K562 (cell line): Measurements from ENCODE around the gene RNF123. TPM values are rescaled to one million over a fixed set of nuclear protein-coding genes. Genes with fewer than 3 reads are reported as not detected.

ENCODE experiments used
- ATAC-seq: fragments of 200-7000 bp; cut with Tn5 transposase; 3 replicates; pipeline ENCODE4 v1.9.1; 2020; ENCODE audit warnings: moderate library complexity
- BruUV-seq: library from RNA; stranded (reverse); fragments of 400-500 nt; replicated peaks from 2 replicates; lab custom pipeline; 2021; lab: Mats Ljungman, UMichigan
- CTCF ChIA-PET: fragments of 300-600 bp; formaldehyde crosslinking; extraction: SDS; loops from one replicate; lab custom pipeline; 2021; ENCODE audit warnings: low intra/inter-chr PET ratio; lab: Yijun Ruan, JAX
- POLR2A ChIA-PET: fragments of 300-600, 350-650 bp; sonication (Branson Sonifier 250); formaldehyde crosslinking; extraction: SDS; loops from one replicate; lab custom pipeline; 2021; ENCODE audit warnings: antibody characterized with exemption, inconsistent platforms; lab: Yijun Ruan, JAX
- DNase-seq, 4 experiments: peaks; one replicate each; pipeline versions ENCODE4 v3.0.0 to v3.0.0-alpha.2; 2011 to 2018; ENCODE audit warnings: low spot score in 3 of 4, mixed read lengths in 3 of 4; ENCODE audit errors: extremely low read depth in 1 of 4
- FAIRE-seq: peaks from 2 replicates; lab custom pipeline; 2011; peaks lifted over from hg19 to GRCh38; lab: Jason Lieb, UNC
- H2AFZ ChIP-seq: 2 replicates; pipeline ENCODE4 v1.6.0; 2011; ENCODE audit warnings: low read depth, low read length, control low read depth, inconsistent platforms
- H3K27ac ChIP-seq: fragments of 200-600 bp; 3 replicates; pipeline ENCODE4 v1.8.0; 2011; ENCODE audit warnings: low read depth, mild to moderate bottlenecking, control low read depth, inconsistent platforms, low read length, moderate library complexity, mixed read lengths; ENCODE audit errors: extremely low read depth
- H3K27me3 ChIP-seq, 2 experiments: fragments of 300-600 bp in 1 of 2; 2 replicates in 1 of 2; 3 replicates in 1 of 2; pipeline versions ENCODE4 v1.6.0 to v1.8.0; 2011; ENCODE audit warnings: inconsistent platforms in 2 of 2, low read length in 2 of 2, mild to moderate bottlenecking in 1 of 2, mixed read lengths in 1 of 2, moderate library complexity in 1 of 2; ENCODE audit not compliant: control insufficient read depth in 2 of 2, insufficient read depth in 2 of 2
- H3K36me3 ChIP-seq: fragments of 300-600 bp; 3 replicates; pipeline ENCODE4 v1.8.0; 2011; ENCODE audit warnings: mild to moderate bottlenecking, low read length, inconsistent platforms; ENCODE audit not compliant: control insufficient read depth, insufficient read depth
- H3K4me1 ChIP-seq, 2 experiments: fragments of 200-600 bp in 1 of 2; replicated peaks in 1 of 2; 2 replicates in 1 of 2; 3 replicates in 1 of 2; pipeline versions ENCODE4 v1.5.1 to v1.8.0; 2011; ENCODE audit warnings: inconsistent platforms in 2 of 2, low read length in 2 of 2, mild to moderate bottlenecking in 1 of 2, mixed read lengths in 1 of 2, moderate library complexity in 1 of 2; ENCODE audit not compliant: control insufficient read depth in 2 of 2, insufficient read depth in 2 of 2
- H3K4me2 ChIP-seq: 2 replicates; pipeline ENCODE4 v1.6.1; 2011; ENCODE audit warnings: low read length, control low read depth, inconsistent platforms, mixed read lengths; ENCODE audit not compliant: insufficient read depth
- H3K4me3 ChIP-seq: fragments of 200-600 bp; sonication (generic), shearing (Covaris generic); 2 replicates; pipeline ENCODE4 v1.5.1; 2016; ENCODE audit warnings: control low read depth, inconsistent platforms
- H3K79me2 ChIP-seq: fragments of 200-600 bp; 3 replicates; pipeline ENCODE4 v1.8.0; 2011; ENCODE audit warnings: low read length, inconsistent platforms; ENCODE audit not compliant: control insufficient read depth, insufficient read depth
- H3K9ac ChIP-seq, 2 experiments: 2 replicates each; pipeline versions ENCODE4 v1.6.0 to v1.6.1; 2011; ENCODE audit warnings: low read depth in 2 of 2, low read length in 2 of 2, control low read depth in 1 of 2, inconsistent platforms in 1 of 2, mild to moderate bottlenecking in 1 of 2, mixed read lengths in 1 of 2; ENCODE audit not compliant: insufficient read depth in 1 of 2
- H3K9me1 ChIP-seq: one replicate; pipeline ENCODE4 v1.6.0; 2011; ENCODE audit warnings: inconsistent platforms, mild to moderate bottlenecking, low read length, moderate library complexity; ENCODE audit not compliant: control insufficient read depth, insufficient read depth
- H3K9me3 ChIP-seq: replicated peaks from 2 replicates; pipeline ENCODE4 v1.5.1; 2011; ENCODE audit warnings: low read depth, low read length, inconsistent platforms; ENCODE audit not compliant: control insufficient read depth, insufficient read depth
- H4K20me1 ChIP-seq: replicated peaks from 2 replicates; pipeline ENCODE4 v1.6.1; 2011; ENCODE audit warnings: low read length, inconsistent platforms, mixed read lengths; ENCODE audit not compliant: control insufficient read depth, insufficient read depth
- CHCHD3 ChIP-seq: fragments of 250-450 bp; sonication (Bioruptor Pico); IDR thresholded peaks from 2 replicates; pipeline ENCODE4 v2.1.2; 2022; ENCODE audit warnings: mild to moderate bottlenecking
- CTBP1 ChIP-seq: fragments of 450-650 bp; IDR thresholded peaks from 2 replicates; pipeline ENCODE4 v1.6.1; 2016; ENCODE audit warnings: borderline replicate concordance
- EHMT2 ChIP-seq: fragments of 450-650 bp; IDR thresholded peaks from 2 replicates; pipeline ENCODE4 v1.6.1; 2018; ENCODE audit warnings: antibody characterized with exemption
- ZBTB40 ChIP-seq, 2 experiments: fragments of 450-650 bp in 1 of 2; sonication (generic) in 1 of 2; formaldehyde crosslinking in 1 of 2; IDR thresholded peaks; 2 replicates each; pipeline versions ENCODE4 v1.7.1 to v1.9.0; 2016 to 2022; ENCODE audit warnings: inconsistent platforms in 1 of 2, mild to moderate bottlenecking in 1 of 2, missing genetic modification reagents in 1 of 2
- ZNF175 ChIP-seq: fragments of 200-800 bp; sonication (Bioruptor generic); IDR thresholded peaks from 2 replicates; pipeline ENCODE4 v1.6.1; 2016; ENCODE audit warnings: low read depth, mild to moderate bottlenecking, missing genetic modification characterization, missing compliant biosample characterization
- ZNF23 ChIP-seq: fragments of 250-450 bp; sonication (Bioruptor Pico); IDR thresholded peaks from 2 replicates; pipeline ENCODE4 v1.4.0; 2020; ENCODE audit warnings: mild to moderate bottlenecking
- ZNF282 ChIP-seq: sonication (generic); formaldehyde crosslinking; IDR thresholded peaks from 2 replicates; pipeline ENCODE4 v1.8.1; 2023; ENCODE audit warnings: missing genetic modification reagents
- WGBS: fragments of 100-300 bp; shearing (Covaris generic); methylation state at CpG from one replicate; pipeline ENCODE4 v1.1.6; 2016; ENCODE audit warnings: low coverage, mixed read lengths; ENCODE audit not compliant: insufficient coverage; ENCODE audit errors: missing lambda C conversion rate; 5-methylcytosine and 5-hydroxymethylcytosine counted together
- in situ Hi-C: fragments of 300-500 bp; cut with MboI; formaldehyde crosslinking; loops from 4 replicates; pipeline ENCODE4 v1.15.0; 2018; ENCODE audit warnings: inconsistent platforms, mixed read lengths
- intact Hi-C: fragments of 100-400 bp; cut with micrococcal nuclease; formaldehyde crosslinking; loops from 2 replicates; pipeline ENCODE4 v1.14.2; 2022
- polyA plus RNA-seq, 8 experiments: library from polyadenylated mRNA; depleted of rRNA in 4 of 8; stranded (reverse) in 5 of 8; unstranded in 3 of 8; fragments of >200 nt; fragmentation: Nextera tagmentation in 2 of 8; fragmentation: Illumina TruSeq in 1 of 8; extraction: Ambion mirVana in 2 of 8; extraction: Trizol in 1 of 8; gene quantifications; 2 replicates each; pipeline versions ENCODE4 v1.2.1 to v1.2.3, GENCODE V29; 2011 to 2014; ENCODE audit warnings: inconsistent platforms in 1 of 8, missing spikeins in 1 of 8
- total RNA-seq, 7 experiments: library from RNA; depleted of rRNA in 6 of 7; stranded (reverse); fragments of >200 nt in 6 of 7; fragmentation: Illumina TruSeq in 2 of 7; extraction: Trizol in 2 of 7; gene quantifications; 2 replicates each; pipeline versions ENCODE4 v1.2.1 to v1.2.3, GENCODE V29; 2011 to 2021; ENCODE audit warnings: low replicate concordance in 1 of 7

Gene RNF123
- total and polyA plus RNA-seq, 9 of the 15 experiments (the other 6 are each of a cell fraction or from before 2014, with no cell fraction given), result 8.7 to 53.1 (median 17.5) TPM

GRCh38 chr3:49644684-49645083, 44.7 kb upstream of the RNF123 start:
- Histone ChIP-seq H3K4me1 (peaks cover 4% of the 10 kb centered on the region in 2 experiments; a peak in 2 of 5 replicates), H4K20me1 (no peaks in the 10 kb centered on the region), H2AFZ (no peak overlapping the region), H3K9me3 (no peaks in the 10 kb centered on the region), H3K9ac (no peak overlapping the region), H3K27me3 (no peaks in the 10 kb centered on the region), H3K4me2 (no peak overlapping the region), H3K79me2 (no peaks in the 10 kb centered on the region), H3K36me3 (no peaks in the 10 kb centered on the region), H3K9me1 (no peaks in the 10 kb centered on the region), H3K27ac (no peak overlapping the region), H3K4me3 (no peak overlapping the region)
- WGBS, result 41% methylated on average over 6 of the region's 8 CpGs
- ChIA-PET POLR2A (interaction anchor here (0.5 to 0.7 kb wide), 2 partner anchors 12 to 15 kb away, joined by 3 read pairs; no protein-coding TSS in a partner anchor), CTCF (no interaction called here)
- no peak for DNase-seq
- FAIRE-seq, result no peak
- no peak for ATAC-seq
- no TSS peak for BruUV-seq
- intact Hi-C loops (no loop called here), in situ Hi-C loops (no loop called here)
- TF ChIP-seq CHCHD3 (no peak), ZNF23 (CRISPR knock-in tag) (no peak), ZNF175 (CRISPR knock-in tag) (no peak), ZNF282 (CRISPR knock-in tag) (no peak), EHMT2 (no peak), CTBP1 (no peak), ZBTB40 (IDR thresholded peaks at IDR 0.05) (no peak), ZBTB40 (CRISPR knock-in tag; IDR thresholded peaks at IDR 0.05) (no peak)
- TF ChIP-seq, all 486 proteins: peak for 0
